Ishikawa (cell line): Measurements from ENCODE around the gene SGMS1.
A peak's percentile ranks its signal among the peaks of the same experiment; 100 is the strongest.

Experiments used
- CEBPB ChIP-seq: IDR thresholded peaks from 2 replicates; pipeline ENCODE4 v1.6.1; 2012
- CREB1 ChIP-seq: IDR thresholded peaks from 2 replicates; pipeline ENCODE4 v1.6.1; 2012; ENCODE audit warnings: low read depth
- EGR1 ChIP-seq: IDR thresholded peaks from 2 replicates; pipeline ENCODE4 v1.6.1; 2012
- EP300 ChIP-seq: IDR thresholded peaks from 2 replicates; pipeline ENCODE4 v1.6.1; 2012; ENCODE audit warnings: borderline replicate concordance
- FOXM1 ChIP-seq: IDR thresholded peaks from 2 replicates; pipeline ENCODE4 v1.6.1; 2012; ENCODE audit warnings: low read depth, borderline replicate concordance
- MAX ChIP-seq: IDR thresholded peaks from 2 replicates; pipeline ENCODE4 v1.6.1; 2012
- NFIC ChIP-seq: IDR thresholded peaks from 2 replicates; pipeline ENCODE4 v1.6.1; 2012
- RAD21 ChIP-seq: IDR thresholded peaks from 2 replicates; pipeline ENCODE4 v1.6.1; 2012; ENCODE audit warnings: low read depth
- REST ChIP-seq: IDR thresholded peaks from 2 replicates; pipeline ENCODE4 v1.6.1; 2012; ENCODE audit warnings: low read depth, mild to moderate bottlenecking
- TAF1 ChIP-seq: IDR thresholded peaks from 2 replicates; pipeline ENCODE4 v1.6.1; 2012; ENCODE audit warnings: low read depth, mild to moderate bottlenecking
- TCF12 ChIP-seq: IDR thresholded peaks from 2 replicates; pipeline ENCODE4 v1.6.1; 2012; ENCODE audit warnings: low read depth
- TEAD4 ChIP-seq: IDR thresholded peaks from 2 replicates; pipeline ENCODE4 v1.6.1; 2012
- USF1 ChIP-seq: IDR thresholded peaks from 2 replicates; pipeline ENCODE4 v1.6.1; 2012
- YY1 ChIP-seq: IDR thresholded peaks from 2 replicates; pipeline ENCODE4 v1.6.1; 2012; ENCODE audit warnings: low read depth
- ZBTB7A ChIP-seq: IDR thresholded peaks from 2 replicates; pipeline ENCODE4 v1.6.1; 2012; ENCODE audit warnings: low read depth

Gene SGMS1

DNA sequence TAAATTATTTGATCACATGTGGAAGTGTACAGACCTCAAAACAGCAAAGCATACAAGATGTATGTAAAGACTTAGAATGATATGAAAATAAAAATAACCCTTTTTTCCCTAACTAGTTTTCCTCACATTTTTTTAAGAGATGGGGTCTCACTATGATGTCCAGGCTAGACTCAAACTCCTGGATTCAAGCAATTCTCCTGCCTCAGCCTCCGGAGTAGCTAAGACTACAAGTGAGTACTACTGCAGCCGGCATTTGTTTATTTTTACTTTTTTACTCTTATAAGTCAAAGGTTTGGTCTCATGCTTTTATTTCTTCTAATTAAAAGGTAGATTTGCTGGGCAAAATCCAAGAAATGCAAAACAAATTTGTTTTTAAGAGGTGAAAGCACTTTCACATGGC lies 248.0 kb downstream of the SGMS1 start:
- TF ChIP-seq EGR1 (no peak), TEAD4 (no peak), FOXM1 (no peak), REST (no peak), CREB1 (no peak), ZBTB7A (no peak), RAD21 (no peak), TAF1 (no peak), YY1 (no peak), CEBPB (no peak), MAX (no peak), NFIC (no peak), TCF12 (no peak), EP300 (no peak), USF1 (no peak)

DNA sequence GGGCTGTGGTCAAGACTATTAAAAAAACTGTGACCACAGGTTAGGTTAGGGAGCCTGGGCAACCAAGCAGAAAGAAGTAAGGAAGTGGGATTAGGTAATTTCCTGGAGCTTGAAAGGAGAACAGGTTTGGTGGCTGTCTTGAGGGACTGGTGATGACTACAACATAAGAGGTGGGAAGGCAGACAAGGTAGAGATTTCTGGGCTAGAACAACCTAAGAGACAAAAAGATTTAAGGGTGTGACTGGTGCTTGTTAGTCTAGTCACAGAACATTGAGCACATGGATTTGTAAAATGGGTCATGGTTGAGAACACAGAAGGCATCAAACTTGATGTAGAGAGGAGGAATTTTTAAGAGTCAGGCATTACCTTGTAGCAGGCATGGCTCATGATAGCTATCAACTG lies 248.7 kb downstream of the SGMS1 start:
- TF ChIP-seq MAX, result peak; percentile 44; the same call in 1 of the 2 replicates
- no peak for TF ChIP-seq YY1
- TF ChIP-seq TCF12, result peak; percentile 91
- TF ChIP-seq TEAD4, result peak; percentile 79
- TF ChIP-seq CEBPB, result peak; percentile 65
- no peak for TF ChIP-seq EGR1
- no peak for TF ChIP-seq USF1
- TF ChIP-seq RAD21, result no peak; the same call in 1 of the 2 replicates
- TF ChIP-seq TAF1, result no peak
- peak; percentile 80 for TF ChIP-seq EP300
- no peak for TF ChIP-seq ZBTB7A
- TF ChIP-seq CREB1, result no peak
- peak; percentile 62; the same call in 1 of the 2 replicates for TF ChIP-seq FOXM1
- peak; percentile 66 for TF ChIP-seq NFIC
- TF ChIP-seq REST, result no peak

GRCh38 chr10:50373821-50374501 lies 249.8 kb downstream of the SGMS1 start:
- no peak for TF ChIP-seq TCF12
- no peak for TF ChIP-seq TEAD4

DNA sequence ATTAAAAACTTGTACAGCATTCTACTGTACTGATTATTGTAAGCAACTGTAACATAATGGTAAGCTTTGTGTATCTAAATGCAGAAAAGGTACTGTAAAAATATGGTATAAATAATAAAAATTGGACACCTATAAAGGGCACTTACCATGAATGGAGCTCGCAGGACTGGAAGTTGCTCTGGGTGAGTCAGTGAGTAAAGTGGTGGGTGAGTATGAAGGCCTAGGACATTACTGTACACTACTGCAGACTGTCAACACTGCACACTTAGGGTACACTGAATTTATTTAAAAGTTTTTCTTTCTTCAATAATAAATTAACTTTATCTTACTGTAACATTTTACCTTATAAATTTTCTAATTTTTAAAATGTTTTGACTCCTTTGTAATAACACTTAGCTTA lies 253.8 kb downstream of the SGMS1 start:
- TF ChIP-seq MAX (no peak), TCF12 (no peak), EGR1 (no peak), REST (no peak), USF1 (no peak), CREB1 (no peak)
